HepG2 (cell line): ENCODE results near the gene GSTCD. TPM values are rescaled to one million over a fixed set of nuclear protein-coding genes. Genes with fewer than 3 reads are reported as not detected.

Experiments used
- ATAC-seq: fragments of 200-7000 bp; cut with Tn5 transposase; 3 replicates; pipeline ENCODE4 v1.9.1; 2020; ENCODE audit warnings: mild to moderate bottlenecking, moderate library complexity
- BruUV-seq: library from RNA; stranded (reverse); fragments of 400-500 nt; replicated peaks from 2 replicates; lab custom pipeline; 2021; lab: Mats Ljungman, UMichigan
- CTCF ChIA-PET: fragments of 300-600 bp; formaldehyde crosslinking; extraction: SDS; loops from one replicate; lab custom pipeline; 2021; ENCODE audit warnings: low total read pairs, inconsistent platforms, low intra/inter-chr PET ratio; lab: Yijun Ruan, JAX
- POLR2A ChIA-PET: fragments of 350-600 bp; sonication (Branson Sonifier 250); formaldehyde crosslinking; loops from one replicate; lab custom pipeline; 2020; ENCODE audit warnings: antibody characterized with exemption, inconsistent platforms; lab: Yijun Ruan, JAX
- DNase-seq: peaks from one replicate; pipeline ENCODE4 v3.0.0-alpha.2; 2015; ENCODE audit warnings: low spot score
- FAIRE-seq: peaks from 3 replicates; lab custom pipeline; 2011; peaks lifted over from hg19 to GRCh38; lab: Jason Lieb, UNC
- H2AFZ ChIP-seq: one replicate; pipeline ENCODE4 v1.6.1; 2011; ENCODE audit warnings: low read length, inconsistent platforms
- H3K27ac ChIP-seq: fragments of 300-600 bp; 3 replicates; pipeline ENCODE4 v1.8.0; 2011; ENCODE audit warnings: mixed run types, mild to moderate bottlenecking, mixed read lengths, low read length, inconsistent platforms; ENCODE audit not compliant: insufficient read depth; ENCODE audit errors: extremely low read length
- H3K27me3 ChIP-seq, 2 experiments: fragments of 200-600 bp in 1 of 2; 2 replicates in 1 of 2; 3 replicates in 1 of 2; pipeline versions ENCODE4 v1.6.0 to v1.8.0; 2011; ENCODE audit warnings: low read length in 2 of 2, mild to moderate bottlenecking in 2 of 2, moderate library complexity in 2 of 2, inconsistent platforms in 1 of 2; ENCODE audit not compliant: insufficient read depth in 2 of 2, control insufficient read depth in 1 of 2
- H3K36me3 ChIP-seq, 2 experiments: fragments of 200-600 bp in 1 of 2; replicated peaks in 1 of 2; 2 replicates in 1 of 2; 3 replicates in 1 of 2; pipeline versions ENCODE4 v1.5.1 to v1.8.0; 2011; ENCODE audit warnings: low read length in 2 of 2, inconsistent platforms in 1 of 2; ENCODE audit not compliant: insufficient read depth in 2 of 2, control insufficient read depth in 1 of 2
- H3K4me1 ChIP-seq: 2 replicates; pipeline ENCODE4 v1.5.1; 2012; ENCODE audit warnings: low read length, inconsistent platforms; ENCODE audit not compliant: insufficient read depth
- H3K4me2 ChIP-seq: 2 replicates; pipeline ENCODE4 v1.6.0; 2011; ENCODE audit warnings: low read depth, low read length, inconsistent platforms
- H3K4me3 ChIP-seq, 3 experiments: fragments of 200-600 bp in 1 of 3; sonication (generic), shearing (Covaris generic) in 1 of 3; replicated peaks in 1 of 3; 2 replicates each; pipeline ENCODE4 v1.5.1; 2011 to 2016; ENCODE audit warnings: low read length in 3 of 3, inconsistent platforms in 2 of 3, low read depth in 2 of 3, mild to moderate bottlenecking in 2 of 3, control low read depth in 1 of 3, mixed read lengths in 1 of 3; ENCODE audit not compliant: insufficient read depth in 1 of 3
- H3K79me2 ChIP-seq: one replicate; pipeline ENCODE4 v1.6.1; 2011; ENCODE audit warnings: low read length, inconsistent platforms; ENCODE audit not compliant: insufficient read depth
- H3K9ac ChIP-seq: 2 replicates; pipeline ENCODE4 v1.6.0; 2011; ENCODE audit warnings: mild to moderate bottlenecking, low read depth, low read length, inconsistent platforms; ENCODE audit not compliant: insufficient read depth
- H3K9me3 ChIP-seq: 2 replicates; pipeline ENCODE4 v1.5.1; 2012; ENCODE audit warnings: mild to moderate bottlenecking, low read length
- H4K20me1 ChIP-seq: 2 replicates; pipeline ENCODE4 v1.6.0; 2011; ENCODE audit warnings: inconsistent platforms, mild to moderate bottlenecking, low read length, moderate library complexity; ENCODE audit not compliant: insufficient read depth
- CBX5 ChIP-seq: sonication (generic); formaldehyde crosslinking; IDR thresholded peaks from 2 replicates; pipeline ENCODE4 v1.4.0; 2020; ENCODE audit warnings: missing genetic modification reagents, borderline replicate concordance
- HOXA5 ChIP-seq: sonication (generic); formaldehyde crosslinking; IDR thresholded peaks from 2 replicates; pipeline ENCODE4 v1.4.0; 2020; ENCODE audit warnings: missing genetic modification reagents
- HOXA7 ChIP-seq: sonication (generic); formaldehyde crosslinking; IDR thresholded peaks from 2 replicates; pipeline ENCODE4 v1.8.1; 2022; ENCODE audit warnings: mild to moderate bottlenecking, missing genetic modification reagents, moderate library complexity
- JUND ChIP-seq: sonication (generic); formaldehyde crosslinking; IDR thresholded peaks from 2 replicates; pipeline ENCODE4 v1.8.0; 2022; ENCODE audit warnings: mild to moderate bottlenecking, missing genetic modification reagents
- KLF12 ChIP-seq: sonication (generic); formaldehyde crosslinking; IDR thresholded peaks from 2 replicates; pipeline ENCODE4 v1.4.0; 2020; ENCODE audit warnings: missing genetic modification reagents, borderline replicate concordance
- MBNL3 ChIP-seq: fragments of 250-450 bp; sonication (Bioruptor Pico); conservative IDR thresholded peaks from 2 replicates; pipeline ENCODE4 v1.8.0; 2022; ENCODE audit warnings: mild to moderate bottlenecking, inconsistent platforms
- NPAS2 ChIP-seq: sonication (generic); formaldehyde crosslinking; IDR thresholded peaks from 2 replicates; pipeline ENCODE4 v1.8.0; 2022; ENCODE audit warnings: mild to moderate bottlenecking, missing genetic modification reagents, borderline replicate concordance
- SALL1 ChIP-seq: sonication (generic); formaldehyde crosslinking; IDR thresholded peaks from 2 replicates; pipeline ENCODE4 v1.8.0; 2022; ENCODE audit warnings: mild to moderate bottlenecking, missing genetic modification reagents
- SMYD3 ChIP-seq: sonication (generic); formaldehyde crosslinking; IDR thresholded peaks from 2 replicates; pipeline ENCODE4 v1.8.1; 2023; ENCODE audit warnings: mild to moderate bottlenecking, missing genetic modification reagents
- TBX2 ChIP-seq: sonication (generic); formaldehyde crosslinking; IDR thresholded peaks from 2 replicates; pipeline ENCODE4 v1.5.0; 2020; ENCODE audit warnings: missing genetic modification reagents, mild to moderate bottlenecking, borderline replicate concordance
- YEATS4 ChIP-seq: sonication (generic); formaldehyde crosslinking; IDR thresholded peaks from 2 replicates; pipeline ENCODE4 v1.4.0; 2020; ENCODE audit warnings: missing genetic modification reagents, borderline replicate concordance
- ZNF337 ChIP-seq: sonication (generic); formaldehyde crosslinking; IDR thresholded peaks from 2 replicates; pipeline ENCODE4 v1.5.1; 2020; ENCODE audit warnings: missing genetic modification reagents, low read depth, mild to moderate bottlenecking, borderline replicate concordance
- ZNF678 ChIP-seq: sonication (generic); formaldehyde crosslinking; IDR thresholded peaks from 2 replicates; pipeline ENCODE4 v1.4.0; 2020; ENCODE audit warnings: mild to moderate bottlenecking, missing genetic modification reagents
- ZNF775 ChIP-seq: sonication (generic); formaldehyde crosslinking; IDR thresholded peaks from 2 replicates; pipeline ENCODE4 v1.4.0; 2020; ENCODE audit warnings: missing genetic modification reagents, mild to moderate bottlenecking, moderate library complexity, borderline replicate concordance
- ZNF883 ChIP-seq: sonication (generic); formaldehyde crosslinking; IDR thresholded peaks from 2 replicates; pipeline ENCODE4 v1.5.1; 2020; ENCODE audit warnings: mild to moderate bottlenecking, missing genetic modification reagents; ENCODE audit errors: not compliant biosample characterization
- WGBS: methylation state at CpG from one replicate; pipeline ENCODE4 v1.1.6; 2017; ENCODE audit warnings: low lambda C conversion rate; 5-methylcytosine and 5-hydroxymethylcytosine counted together
- in situ Hi-C: cut with HindIII; loops from 2 replicates; pipeline ENCODE4 v1.10.0; 2017; ENCODE audit warnings: low pct_unique_long_range_greater_than_20kb; ENCODE audit not compliant: extremely low pct_ligation_motif_present
- intact Hi-C: fragments of 100-400 bp; cut with micrococcal nuclease; formaldehyde crosslinking; loops from one replicate; pipeline ENCODE4 v1.10.0; 2022; ENCODE audit not compliant: unreplicated experiment
- polyA plus RNA-seq, 8 experiments: library from polyadenylated mRNA; depleted of rRNA in 3 of 8; stranded (reverse) in 7 of 8; unstranded in 1 of 8; fragments of >200 nt; fragmentation: Illumina TruSeq in 4 of 8; extraction: Trizol in 4 of 8; gene quantifications; 2 replicates each; pipeline versions ENCODE4 v1.2.1 to v1.2.3, GENCODE V29; 2011 to 2016; ENCODE audit warnings: low read depth in 4 of 8, missing spikeins in 1 of 8, mixed read lengths in 1 of 8; ENCODE audit not compliant: insufficient read depth in 1 of 8
- total RNA-seq, 5 experiments: library from RNA; depleted of rRNA; stranded (reverse); fragments of >200 nt; fragmentation: Illumina TruSeq; extraction: Trizol; gene quantifications; 2 replicates each; pipeline ENCODE4 v1.2.3, GENCODE V29; 2016; ENCODE audit warnings: low read depth in 1 of 5
- TF ChIP-seq, protein P1 (sequence below): sonication (generic); formaldehyde crosslinking; IDR thresholded peaks from 2 replicates; pipeline ENCODE4 v1.4.0; 2020; ENCODE audit warnings: missing genetic modification reagents, borderline replicate concordance
- TF ChIP-seq, protein P2 (sequence below): IDR thresholded peaks from 2 replicates; pipeline ENCODE4 v1.6.1; 2018; ENCODE audit warnings: missing genetic modification reagents, mild to moderate bottlenecking, missing compliant biosample characterization

The GSTCD gene
- total and polyA plus RNA-seq, 2 of the 13 experiments (the other 11 are each of a cell fraction or from before 2014, with no cell fraction given) = 7.9 to 30.8 TPM

DNA sequence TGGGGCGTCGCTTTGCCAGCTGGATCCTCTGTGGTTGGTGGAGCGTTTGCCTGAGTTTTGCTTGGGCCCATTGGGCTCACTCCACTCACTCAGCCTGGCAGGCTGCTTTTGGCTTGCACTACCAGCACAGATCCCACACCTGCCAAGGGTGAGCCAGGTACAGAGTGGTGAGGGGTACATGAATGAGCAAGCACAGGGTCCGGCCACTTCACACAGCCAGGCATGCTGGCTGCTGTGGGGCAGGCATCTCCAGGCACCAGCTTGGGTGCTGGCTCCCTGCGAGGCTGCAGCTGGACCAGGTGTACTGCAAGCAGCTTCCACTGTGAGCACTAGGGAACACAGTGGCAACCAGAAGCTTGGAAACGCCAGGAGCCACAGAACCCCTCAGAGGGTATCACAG is 126.6 kb downstream of the GSTCD start:
- Histone ChIP-seq H4K20me1 (no peaks in the 10 kb centered on the region), H3K9ac (no peak overlapping the region), H3K27me3 (no peaks in the 10 kb centered on the region), H2AFZ (no peak overlapping the region), H3K27ac (no peak overlapping the region), H3K79me2 (no peaks in the 10 kb centered on the region), H3K4me2 (no peak overlapping the region), H3K36me3 (no peaks in the 10 kb centered on the region), H3K4me1 (peaks cover 14% of the 10 kb centered on the region), H3K4me3 (no peak overlapping the region), H3K9me3 (no peaks in the 10 kb centered on the region)
- ChIA-PET CTCF (no interaction called here), POLR2A (no interaction called here)
- intact Hi-C loops = no loop called here
- FAIRE-seq (no peak), DNase-seq (no peak), ATAC-seq (no peak)
- WGBS = 92% methylated on average over 4 of the region's 6 CpGs
- TF ChIP-seq SALL1 (CRISPR knock-in tag) (no peak), YEATS4 (CRISPR knock-in tag) (no peak)
- TF ChIP-seq, protein P1, sequence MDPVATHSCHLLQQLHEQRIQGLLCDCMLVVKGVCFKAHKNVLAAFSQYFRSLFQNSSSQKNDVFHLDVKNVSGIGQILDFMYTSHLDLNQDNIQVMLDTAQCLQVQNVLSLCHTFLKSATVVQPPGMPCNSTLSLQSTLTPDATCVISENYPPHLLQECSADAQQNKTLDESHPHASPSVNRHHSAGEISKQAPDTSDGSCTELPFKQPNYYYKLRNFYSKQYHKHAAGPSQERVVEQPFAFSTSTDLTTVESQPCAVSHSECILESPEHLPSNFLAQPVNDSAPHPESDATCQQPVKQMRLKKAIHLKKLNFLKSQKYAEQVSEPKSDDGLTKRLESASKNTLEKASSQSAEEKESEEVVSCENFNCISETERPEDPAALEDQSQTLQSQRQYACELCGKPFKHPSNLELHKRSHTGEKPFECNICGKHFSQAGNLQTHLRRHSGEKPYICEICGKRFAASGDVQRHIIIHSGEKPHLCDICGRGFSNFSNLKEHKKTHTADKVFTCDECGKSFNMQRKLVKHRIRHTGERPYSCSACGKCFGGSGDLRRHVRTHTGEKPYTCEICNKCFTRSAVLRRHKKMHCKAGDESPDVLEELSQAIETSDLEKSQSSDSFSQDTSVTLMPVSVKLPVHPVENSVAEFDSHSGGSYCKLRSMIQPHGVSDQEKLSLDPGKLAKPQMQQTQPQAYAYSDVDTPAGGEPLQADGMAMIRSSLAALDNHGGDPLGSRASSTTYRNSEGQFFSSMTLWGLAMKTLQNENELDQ (CRISPR knock-in tag) = no peak
- no TSS peak for BruUV-seq
- in situ Hi-C loops = no loop called here

DNA sequence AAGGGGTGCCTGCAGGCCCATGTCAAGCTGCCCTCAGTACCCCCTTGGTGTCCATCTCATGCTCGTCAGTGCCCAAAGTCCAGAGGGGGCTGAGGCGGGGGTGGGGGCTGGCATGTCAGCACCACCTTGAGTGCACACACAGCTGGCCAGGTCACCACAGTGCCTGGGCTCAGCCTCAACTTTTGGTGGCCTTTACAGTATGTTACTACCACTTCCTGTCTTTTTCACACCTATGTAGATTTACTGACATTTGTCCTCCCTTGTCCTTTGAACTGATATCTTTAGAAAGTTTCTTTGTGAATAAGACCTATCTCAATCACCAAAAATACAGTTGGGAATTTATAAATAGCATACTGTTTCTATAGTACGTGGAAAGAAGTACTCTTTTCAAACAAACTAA is 128.0 kb downstream of the GSTCD start:
- WGBS = 93% methylated on average over 1 of the region's 3 CpGs
- POLR2A ChIA-PET = no interaction called here
- H3K4me2 ChIP-seq = no peak overlapping the region
- TF ChIP-seq SMYD3 (CRISPR knock-in tag) = no peak
- no peak for TF ChIP-seq TBX2
- no peak for TF ChIP-seq ZNF678
- TF ChIP-seq KLF12 (CRISPR knock-in tag) = no peak
- no peak for TF ChIP-seq JUND (CRISPR knock-in tag)
- no peak for TF ChIP-seq HOXA5 (CRISPR knock-in tag)
- no peak for TF ChIP-seq ZNF337
- no peak for TF ChIP-seq HOXA7 (CRISPR knock-in tag)
- TF ChIP-seq ZNF775 (CRISPR knock-in tag) = no peak
- no peak for TF ChIP-seq NPAS2 (CRISPR knock-in tag)
- no peak for TF ChIP-seq CBX5 (CRISPR knock-in tag)
- TF ChIP-seq, protein P2, sequence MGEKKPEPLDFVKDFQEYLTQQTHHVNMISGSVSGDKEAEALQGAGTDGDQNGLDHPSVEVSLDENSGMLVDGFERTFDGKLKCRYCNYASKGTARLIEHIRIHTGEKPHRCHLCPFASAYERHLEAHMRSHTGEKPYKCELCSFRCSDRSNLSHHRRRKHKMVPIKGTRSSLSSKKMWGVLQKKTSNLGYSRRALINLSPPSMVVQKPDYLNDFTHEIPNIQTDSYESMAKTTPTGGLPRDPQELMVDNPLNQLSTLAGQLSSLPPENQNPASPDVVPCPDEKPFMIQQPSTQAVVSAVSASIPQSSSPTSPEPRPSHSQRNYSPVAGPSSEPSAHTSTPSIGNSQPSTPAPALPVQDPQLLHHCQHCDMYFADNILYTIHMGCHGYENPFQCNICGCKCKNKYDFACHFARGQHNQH (CRISPR knock-in tag) = no peak
- no peak for TF ChIP-seq ZNF883 (CRISPR knock-in tag)
- no peak for TF ChIP-seq MBNL3 (CRISPR knock-in tag)

More for the DNA sequence above, 128.0 kb downstream of the GSTCD start:
- no peaks in the 10 kb centered on the region for H4K20me1 ChIP-seq
- 0 out of 2 replicates have a peak, but pooled peaks cover 6% of the 10 kb centered on the region for H3K4me1 ChIP-seq
- intact Hi-C loops (no loop called here), in situ Hi-C loops (no loop called here)
- H3K79me2 ChIP-seq = no peaks in the 10 kb centered on the region
- no peak overlapping the region for H2AFZ ChIP-seq
- no peak overlapping the region for H3K27ac ChIP-seq
- no peaks in the 10 kb centered on the region for H3K27me3 ChIP-seq
- no peak overlapping the region for H3K4me3 ChIP-seq
- no peaks in the 10 kb centered on the region for H3K36me3 ChIP-seq
- ATAC-seq = no peak
- H3K9me3 ChIP-seq = no peaks in the 10 kb centered on the region
- BruUV-seq = no TSS peak
- DNase-seq = no peak
- CTCF ChIA-PET = no interaction called here
- H3K9ac ChIP-seq = no peak overlapping the region
- FAIRE-seq = no peak
